Keratinocyte (primary cell): ENCODE data around the gene FGF8. TPM values are rescaled to one million over a fixed set of nuclear protein-coding genes. Genes with fewer than 3 reads are reported as not detected.

Experiments
- DNase-seq: peaks from one replicate; pipeline ENCODE4 v3.0.0-alpha.2; 2011; ENCODE audit warnings: low read depth, missing footprints, low spot score
- FAIRE-seq: peaks from 2 replicates; lab custom pipeline; 2011; peaks lifted over from hg19 to GRCh38; lab: Jason Lieb, UNC
- H2AFZ ChIP-seq: 2 replicates; pipeline ENCODE4 v1.6.0; 2012; ENCODE audit warnings: low read length, control low read depth, inconsistent platforms; ENCODE audit not compliant: control insufficient read depth
- H3K27ac ChIP-seq: 2 replicates; pipeline ENCODE4 v1.5.1; 2011; ENCODE audit warnings: low read length; ENCODE audit not compliant: control insufficient read depth, insufficient read depth
- H3K27me3 ChIP-seq: 3 replicates; pipeline ENCODE4 v1.6.0; 2011; ENCODE audit warnings: low read length; ENCODE audit not compliant: control insufficient read depth, insufficient read depth; ENCODE audit errors: extremely low read depth
- H3K36me3 ChIP-seq, 2 experiments: 2 replicates in 1 of 2; 3 replicates in 1 of 2; pipeline ENCODE4 v1.5.1; 2011; ENCODE audit warnings: low read length in 2 of 2, mild to moderate bottlenecking in 1 of 2; ENCODE audit not compliant: control insufficient read depth in 2 of 2, insufficient read depth in 2 of 2; ENCODE audit errors: extremely low read depth in 1 of 2
- H3K4me1 ChIP-seq: 3 replicates; pipeline ENCODE4 v1.5.1; 2011; ENCODE audit warnings: low read length; ENCODE audit not compliant: control insufficient read depth, insufficient read depth; ENCODE audit errors: extremely low read depth
- H3K4me2 ChIP-seq: 3 replicates; pipeline ENCODE4 v1.6.0; 2011; ENCODE audit warnings: low read depth, low read length; ENCODE audit not compliant: control insufficient read depth, insufficient read depth; ENCODE audit errors: extremely low read depth
- H3K4me3 ChIP-seq, 3 experiments: fragments of 200-600 bp in 1 of 3; sonication (generic) in 1 of 3; 2 replicates in 2 of 3; 3 replicates in 1 of 3; pipeline ENCODE4 v1.5.1; 2011 to 2016; ENCODE audit warnings: low read length in 3 of 3, mild to moderate bottlenecking in 3 of 3, control low read depth in 2 of 3, inconsistent platforms in 1 of 3, low read depth in 1 of 3, mixed read lengths in 1 of 3, mixed run types in 1 of 3, moderate library complexity in 1 of 3; ENCODE audit not compliant: control insufficient read depth in 2 of 3, insufficient read depth in 2 of 3; ENCODE audit errors: extremely low read depth in 1 of 3
- H3K79me2 ChIP-seq: 2 replicates; pipeline ENCODE4 v1.6.0; 2012; ENCODE audit warnings: low read length; ENCODE audit not compliant: control insufficient read depth, insufficient read depth
- H3K9ac ChIP-seq: 3 replicates; pipeline ENCODE4 v1.6.0; 2011; ENCODE audit warnings: low read length; ENCODE audit not compliant: control insufficient read depth, insufficient read depth; ENCODE audit errors: extremely low read depth
- H3K9me1 ChIP-seq: 3 replicates; pipeline ENCODE4 v1.6.0; 2011; ENCODE audit warnings: low read length; ENCODE audit not compliant: control insufficient read depth, insufficient read depth; ENCODE audit errors: extremely low read depth
- H3K9me3 ChIP-seq: 2 replicates; pipeline ENCODE4 v1.5.1; 2012; ENCODE audit warnings: low read depth, low read length; ENCODE audit not compliant: control insufficient read depth
- H4K20me1 ChIP-seq: 3 replicates; pipeline ENCODE4 v1.6.0; 2011; ENCODE audit warnings: low read length; ENCODE audit not compliant: control insufficient read depth, insufficient read depth; ENCODE audit errors: extremely low read depth
- CTCF ChIP-seq, 3 experiments: IDR thresholded peaks in 1 of 3; conservative IDR thresholded peaks in 1 of 3; optimal IDR thresholded peaks in 1 of 3; 2 replicates in 2 of 3; 3 replicates in 1 of 3; pipeline versions ENCODE3 to v1.5.1; 2011; ENCODE audit warnings: low read length in 3 of 3, mild to moderate bottlenecking in 3 of 3, moderate library complexity in 2 of 3, control low read depth in 1 of 3, inconsistent platforms in 1 of 3; ENCODE audit not compliant: insufficient read depth in 2 of 3; ENCODE audit errors: extremely low read depth in 1 of 3
- EZH2 ChIP-seq: IDR thresholded peaks from one replicate; pipeline ENCODE4 v1.6.1; 2012; ENCODE audit warnings: inconsistent platforms, mild to moderate bottlenecking, low read length, moderate library complexity
- dilution Hi-C: fragments of 300-500 bp; cut with MboI; formaldehyde crosslinking; loops from one replicate; pipeline ENCODE4 v1.7.0; 2020; ENCODE audit warnings: low sequenced_read_pairs; ENCODE audit not compliant: extremely low pct_ligation_motif_present
- polyA plus RNA-seq, 5 experiments: library from polyadenylated mRNA; depleted of rRNA in 3 of 5; stranded (reverse) in 3 of 5; stranded (forward) in 1 of 5; unstranded in 1 of 5; fragments of >200 nt; gene quantifications; 1 replicate in 1 of 5; 2 replicates in 3 of 5; 3 replicates in 1 of 5; pipeline versions ENCODE4 v1.2.1 to v1.2.3, GENCODE V29; 2011 to 2012; ENCODE audit warnings: missing spikeins in 2 of 5, low read depth in 1 of 5, low replicate concordance in 1 of 5

Gene FGF8
- polyA plus RNA-seq, 1 donor (not counting 4 experiments of a cell fraction or from before 2014, with no cell fraction given): not detected

GRCh38 chr10:101817337-101818118, 41.6 kb upstream of the FGF8 start:
- peaks cover 22% of the 10 kb centered on the region for H3K4me1 ChIP-seq

GRCh38 chr10:101816913-101817336, 41.0 kb upstream of the FGF8 start:
- Histone ChIP-seq H3K4me2 (peak overlapping the region; percentile 88), H3K79me2 (peaks cover 63% of the 10 kb centered on the region), H2AFZ (no peak overlapping the region), H4K20me1 (peaks cover 26% of the 10 kb centered on the region), H3K27me3 (no peaks in the 10 kb centered on the region), H3K4me1 (peaks cover 22% of the 10 kb centered on the region), H3K9me3 (no peaks in the 10 kb centered on the region), H3K9me1 (peaks cover 2% of the 10 kb centered on the region), H3K27ac (peak overlapping the region; percentile 97), H3K4me3 (peak overlapping the region; percentile 83 to 92 (median 90)), H3K36me3 (peaks cover 0 to 8% of the 10 kb centered on the region in 2 experiments), H3K9ac (peak overlapping the region; percentile 97)
- dilution Hi-C loops: no loop called here
- TF ChIP-seq CTCF (optimal IDR thresholded peaks at IDR 0.05 in 1 of 3, IDR thresholded peaks at IDR 0.05 in 1 of 3, conservative IDR thresholded peaks at IDR 0.05 in 1 of 3; ENCODE audit: extremely low read depth in 1 of 3, insufficient read depth in 2 of 3, low read length in 3 of 3): no peak
- TF ChIP-seq EZH2: no peak
- DNase-seq (no peak), FAIRE-seq (no peak)

More at GRCh38 chr10:101817337-101818118, 41.6 kb upstream of the FGF8 start:
- FAIRE-seq (peak; percentile 81), DNase-seq (peak; percentile 62)
- peaks cover 2% of the 10 kb centered on the region for H3K9me1 ChIP-seq
- peaks cover 0 to 3% of the 10 kb centered on the region in 2 experiments for H3K36me3 ChIP-seq
- peak overlapping the region; percentile 97 for H3K27ac ChIP-seq
- H3K4me2 ChIP-seq: peak overlapping the region; percentile 88
- no peaks in the 10 kb centered on the region for H3K27me3 ChIP-seq
- H4K20me1 ChIP-seq: peaks cover 26% of the 10 kb centered on the region
- H3K9me3 ChIP-seq: no peaks in the 10 kb centered on the region
- peak overlapping the region; percentile 97 for H3K9ac ChIP-seq
- peak overlapping the region; percentile 83 to 92 (median 90) for H3K4me3 ChIP-seq
- peaks cover 57% of the 10 kb centered on the region for H3K79me2 ChIP-seq
- H2AFZ ChIP-seq: no peak overlapping the region
- dilution Hi-C loops: no loop called here
- no peak for TF ChIP-seq CTCF (optimal IDR thresholded peaks at IDR 0.05 in 1 of 3, IDR thresholded peaks at IDR 0.05 in 1 of 3, conservative IDR thresholded peaks at IDR 0.05 in 1 of 3; ENCODE audit: extremely low read depth in 1 of 3, insufficient read depth in 2 of 3, low read length in 3 of 3)
- no peak for TF ChIP-seq EZH2
